ENCODE measurements around the gene ROR2. TPM values are rescaled to one million over a fixed set of nuclear protein-coding genes. Genes with fewer than 3 reads are reported as not detected.

ROR2 gene
- total and polyA plus RNA-seq, 7 donors: 0.46 to 81.7 (median 51.4) TPM

GRCh38 chr9:91571036-91571435 is 379.0 kb downstream of the ROR2 start:
- DNase-seq: no peak
- TF ChIP-seq EP300 (IDR thresholded peaks at IDR 0.05): no peak
- no peak for TF ChIP-seq POLR2A (IDR thresholded peaks at IDR 0.05)
- TF ChIP-seq POLR2AphosphoS5 (IDR thresholded peaks at IDR 0.05): no peak
- TF ChIP-seq CTCF (IDR thresholded peaks at IDR 0.05): no peak
- Histone ChIP-seq H3K9me3 (no peaks in the 10 kb centered on the region), H3K36me3 (no peaks in the 10 kb centered on the region), H3K4me3 (no peak overlapping the region), H3K27me3 (no peaks in the 10 kb centered on the region), H3K27ac (no peak overlapping the region), H3K4me1 (peaks cover 0 to 19% (median 10%) of the 10 kb centered on the region in 4 donors)
- intact Hi-C loops (cut with DNase I): no loop called here

GRCh38 chr9:91567642-91568274 is 382.3 kb downstream of the ROR2 start:
- Histone ChIP-seq H3K27me3 (no peaks in the 10 kb centered on the region), H3K9me3 (no peaks in the 10 kb centered on the region), H3K36me3 (no peaks in the 10 kb centered on the region), H3K4me1 (peaks cover 0 to 18% (median 10%) of the 10 kb centered on the region in 4 donors), H3K27ac (no peak overlapping the region), H3K4me3 (no peak overlapping the region)
- no peak for TF ChIP-seq POLR2AphosphoS5 (IDR thresholded peaks at IDR 0.05)
- no peak for TF ChIP-seq CTCF (IDR thresholded peaks at IDR 0.05)
- TF ChIP-seq EP300 (IDR thresholded peaks at IDR 0.05): no peak
- no peak for TF ChIP-seq POLR2A (IDR thresholded peaks at IDR 0.05)
- WGBS, 2 donors: 84 to 86% methylated on average over 12 of the region's 12 CpGs
- intact Hi-C loops (cut with DNase I): no loop called here
- no peak for DNase-seq

- 79 to 88% methylated on average over 3 of the region's 3 CpGs for WGBS, 2 donors
- DNase-seq: no peak
- Histone ChIP-seq H3K27ac (no peak overlapping the region), H3K36me3 (no peaks in the 10 kb centered on the region), H3K4me1 (peaks cover 0 to 4% (median 0%) of the 10 kb centered on the region in 4 donors), H3K4me3 (no peak overlapping the region), H3K9me3 (no peaks in the 10 kb centered on the region), H3K27me3 (no peaks in the 10 kb centered on the region)
- TF ChIP-seq CTCF (IDR thresholded peaks at IDR 0.05): no peak
- no peak for TF ChIP-seq EP300 (IDR thresholded peaks at IDR 0.05)
- TF ChIP-seq POLR2A (IDR thresholded peaks at IDR 0.05): no peak
- no peak for TF ChIP-seq POLR2AphosphoS5 (IDR thresholded peaks at IDR 0.05)
- intact Hi-C loops (cut with DNase I): no loop called here
These were observed 385.9 kb downstream of the ROR2 start for GRCh38 chr9:91564081-91564670.

- Histone ChIP-seq H3K9me3 (no peaks in the 10 kb centered on the region), H3K36me3 (no peaks in the 10 kb centered on the region), H3K27me3 (no peaks in the 10 kb centered on the region), H3K4me1 (peaks cover 0 to 9% (median 0%) of the 10 kb centered on the region in 4 donors), H3K27ac (no peak overlapping the region), H3K4me3 (no peak overlapping the region)
- WGBS, 2 donors: 48 to 51% methylated on average over 3 of the region's 3 CpGs
- TF ChIP-seq CTCF (IDR thresholded peaks at IDR 0.05) (no peak), POLR2A (IDR thresholded peaks at IDR 0.05) (no peak), POLR2AphosphoS5 (IDR thresholded peaks at IDR 0.05) (no peak), EP300 (IDR thresholded peaks at IDR 0.05) (no peak)
- DNase-seq: no peak
- intact Hi-C loops (cut with DNase I): no loop called here
These were observed 387.6 kb downstream of the ROR2 start for GRCh38 chr9:91562416-91562815.
